HepG2 (cell line): Measurements from ENCODE around the gene NEURL3. TPM values are rescaled to one million over a fixed set of nuclear protein-coding genes. Genes with fewer than 3 reads are reported as not detected.
A peak's percentile ranks its signal among the peaks of the same experiment; 100 is the strongest.

Experiments
- CCAR2 ChIP-seq: fragments of 200-400 bp; formaldehyde crosslinking; optimal IDR thresholded peaks from 2 replicates; pipeline ENCODE3; 2018; ENCODE audit warnings: low read depth, mild to moderate bottlenecking, low read length, moderate library complexity
- DMAP1 ChIP-seq: IDR thresholded peaks from 2 replicates; pipeline ENCODE4 v1.6.1; 2016
- FOXP1 ChIP-seq, 2 experiments: fragments of 450-650 bp in 1 of 2; IDR thresholded peaks; 2 replicates each; pipeline ENCODE4 v1.6.1; 2017 to 2018; ENCODE audit warnings: antibody characterized with exemption in 1 of 2
- MAZ ChIP-seq, 2 experiments: sonication (generic) in 1 of 2; formaldehyde crosslinking in 1 of 2; IDR thresholded peaks; 2 replicates each; pipeline versions ENCODE4 v1.5.0 to v1.6.1; 2012 to 2020; ENCODE audit warnings: low read depth in 2 of 2, mild to moderate bottlenecking in 2 of 2, borderline replicate concordance in 1 of 2, improper control_type of control experiment in 1 of 2, low read length in 1 of 2, missing genetic modification reagents in 1 of 2, moderate library complexity in 1 of 2
- PBX3 ChIP-seq: sonication (generic); formaldehyde crosslinking; IDR thresholded peaks from 2 replicates; pipeline ENCODE4 v1.8.1; 2023; ENCODE audit warnings: missing genetic modification reagents, inconsistent platforms, borderline replicate concordance
- ZFY ChIP-seq: sonication (generic); formaldehyde crosslinking; IDR thresholded peaks from 2 replicates; pipeline ENCODE4 v1.4.0; 2020; ENCODE audit warnings: missing genetic modification reagents
- ZNF281 ChIP-seq: sonication (generic); formaldehyde crosslinking; IDR thresholded peaks from 2 replicates; pipeline ENCODE4 v1.4.0; 2020; ENCODE audit warnings: missing genetic modification reagents, borderline replicate concordance
- polyA plus RNA-seq, 8 experiments: library from polyadenylated mRNA; depleted of rRNA in 3 of 8; stranded (reverse) in 7 of 8; unstranded in 1 of 8; fragments of >200 nt; fragmentation: Illumina TruSeq in 4 of 8; extraction: Trizol in 4 of 8; gene quantifications; 2 replicates each; pipeline versions ENCODE4 v1.2.1 to v1.2.3, GENCODE V29; 2011 to 2016; ENCODE audit warnings: low read depth in 4 of 8, missing spikeins in 1 of 8, mixed read lengths in 1 of 8; ENCODE audit not compliant: insufficient read depth in 1 of 8
- total RNA-seq, 5 experiments: library from RNA; depleted of rRNA; stranded (reverse); fragments of >200 nt; fragmentation: Illumina TruSeq; extraction: Trizol; gene quantifications; 2 replicates each; pipeline ENCODE4 v1.2.3, GENCODE V29; 2016; ENCODE audit warnings: low read depth in 1 of 5
- TF ChIP-seq, protein P1 (sequence below): sonication (generic); formaldehyde crosslinking; IDR thresholded peaks from 2 replicates; pipeline ENCODE4 v1.5.1; 2020; ENCODE audit warnings: mild to moderate bottlenecking, moderate library complexity, missing genetic modification reagents
- TF ChIP-seq, protein P2 (sequence below): sonication (generic); formaldehyde crosslinking; IDR thresholded peaks from 2 replicates; pipeline ENCODE4 v1.5.0; 2020; ENCODE audit warnings: mild to moderate bottlenecking, missing genetic modification reagents, borderline replicate concordance
- TF ChIP-seq, protein P3 (sequence below): sonication (generic); formaldehyde crosslinking; IDR thresholded peaks from 2 replicates; pipeline ENCODE4 v1.9.0; 2021; ENCODE audit warnings: missing genetic modification reagents, borderline replicate concordance
- TF ChIP-seq, protein P4 (sequence below): fragments of 450-650 bp; IDR thresholded peaks from 2 replicates; pipeline ENCODE4 v1.6.1; 2016

The NEURL3 gene
- total and polyA plus RNA-seq, 2 of the 13 experiments (the other 11 are each of a cell fraction or from before 2014, with no cell fraction given) = 0.16 to 1.2 TPM

DNA sequence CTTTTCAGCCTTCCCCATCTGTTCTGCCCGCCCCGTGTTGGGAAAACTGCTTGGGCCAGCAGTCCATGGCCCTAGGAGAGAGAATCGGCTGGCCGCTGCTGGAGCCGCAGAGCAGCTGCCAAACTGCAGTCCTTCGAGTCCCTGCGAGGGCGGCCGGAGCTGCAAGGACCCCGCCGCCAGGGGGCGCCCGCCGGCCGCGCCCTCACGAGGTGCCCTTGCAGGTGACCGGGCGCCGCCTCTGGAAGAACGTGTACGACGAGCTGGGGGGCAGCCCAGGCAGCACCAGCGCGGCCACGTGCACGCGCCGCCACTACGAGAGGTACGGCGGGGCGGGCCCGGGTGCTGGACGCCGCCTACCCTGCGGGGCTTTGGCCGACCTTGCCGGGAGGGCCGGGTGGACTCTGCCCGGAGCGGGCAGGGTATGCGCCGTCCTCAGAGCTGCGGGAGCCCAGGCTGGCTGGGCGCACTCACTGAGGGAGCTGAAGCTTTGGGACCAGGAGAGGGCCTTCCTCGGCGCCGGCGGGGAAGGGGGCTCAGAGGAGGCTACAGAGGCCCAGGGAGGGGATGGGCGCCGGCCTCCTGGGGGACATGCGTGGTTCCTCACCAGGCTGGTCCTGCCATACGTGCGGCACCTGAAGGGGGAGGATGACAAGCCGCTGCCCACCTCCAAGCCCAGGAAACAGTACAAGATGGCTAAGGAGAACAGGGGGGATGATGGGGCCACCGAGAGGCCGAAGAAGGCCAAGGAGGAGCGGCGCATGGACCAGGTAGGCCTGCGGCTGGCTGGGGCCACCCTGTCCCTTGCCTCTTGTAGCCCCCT is 45.0 kb upstream of the NEURL3 start (continued):
- TF ChIP-seq CCAR2 (no peak), FOXP1 (IDR thresholded peaks at IDR 0.05) (no peak), FOXP1 (CRISPR knock-in tag; IDR thresholded peaks at IDR 0.05) (peak; percentile 51), MAZ (IDR thresholded peaks at IDR 0.05; ENCODE audit: borderline replicate concordance, low read depth, low read length) (peak; percentile 74), MAZ (CRISPR knock-in tag; IDR thresholded peaks at IDR 0.05; ENCODE audit: low read depth) (peak; percentile 88), ZFY (CRISPR knock-in tag) (peak; percentile 90), PBX3 (CRISPR knock-in tag) (no peak), DMAP1 (CRISPR knock-in tag) (peak; percentile 91; the same call in 1 of the 2 replicates), ZNF281 (CRISPR knock-in tag) (peak; percentile 58; the same call in 1 of the 2 replicates)
- TF ChIP-seq, protein P1, sequence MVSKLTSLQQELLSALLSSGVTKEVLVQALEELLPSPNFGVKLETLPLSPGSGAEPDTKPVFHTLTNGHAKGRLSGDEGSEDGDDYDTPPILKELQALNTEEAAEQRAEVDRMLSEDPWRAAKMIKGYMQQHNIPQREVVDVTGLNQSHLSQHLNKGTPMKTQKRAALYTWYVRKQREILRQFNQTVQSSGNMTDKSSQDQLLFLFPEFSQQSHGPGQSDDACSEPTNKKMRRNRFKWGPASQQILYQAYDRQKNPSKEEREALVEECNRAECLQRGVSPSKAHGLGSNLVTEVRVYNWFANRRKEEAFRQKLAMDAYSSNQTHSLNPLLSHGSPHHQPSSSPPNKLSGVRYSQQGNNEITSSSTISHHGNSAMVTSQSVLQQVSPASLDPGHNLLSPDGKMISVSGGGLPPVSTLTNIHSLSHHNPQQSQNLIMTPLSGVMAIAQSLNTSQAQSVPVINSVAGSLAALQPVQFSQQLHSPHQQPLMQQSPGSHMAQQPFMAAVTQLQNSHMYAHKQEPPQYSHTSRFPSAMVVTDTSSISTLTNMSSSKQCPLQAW (CRISPR knock-in tag) = no peak; the same call in 1 of the 2 replicates
- TF ChIP-seq, protein P2, sequence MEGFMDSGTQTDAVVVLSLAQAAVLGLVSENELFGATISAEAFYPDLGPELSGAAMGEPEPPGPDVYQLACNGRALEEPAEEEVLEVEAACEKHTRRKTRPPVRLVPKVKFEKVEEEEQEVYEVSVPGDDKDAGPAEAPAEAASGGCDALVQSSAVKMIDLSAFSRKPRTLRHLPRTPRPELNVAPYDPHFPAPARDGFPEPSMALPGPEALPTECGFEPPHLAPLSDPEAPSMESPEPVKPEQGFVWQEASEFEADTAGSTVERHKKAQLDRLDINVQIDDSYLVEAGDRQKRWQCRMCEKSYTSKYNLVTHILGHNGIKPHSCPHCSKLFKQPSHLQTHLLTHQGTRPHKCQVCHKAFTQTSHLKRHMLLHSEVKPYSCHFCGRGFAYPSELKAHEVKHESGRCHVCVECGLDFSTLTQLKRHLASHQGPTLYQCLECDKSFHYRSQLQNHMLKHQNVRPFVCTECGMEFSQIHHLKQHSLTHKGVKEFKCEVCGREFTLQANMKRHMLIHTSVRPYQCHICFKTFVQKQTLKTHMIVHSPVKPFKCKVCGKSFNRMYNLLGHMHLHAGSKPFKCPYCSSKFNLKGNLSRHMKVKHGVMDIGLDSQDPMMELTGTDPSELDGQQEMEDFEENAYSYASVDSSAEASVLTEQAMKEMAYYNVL = no peak
- TF ChIP-seq, protein P3, sequence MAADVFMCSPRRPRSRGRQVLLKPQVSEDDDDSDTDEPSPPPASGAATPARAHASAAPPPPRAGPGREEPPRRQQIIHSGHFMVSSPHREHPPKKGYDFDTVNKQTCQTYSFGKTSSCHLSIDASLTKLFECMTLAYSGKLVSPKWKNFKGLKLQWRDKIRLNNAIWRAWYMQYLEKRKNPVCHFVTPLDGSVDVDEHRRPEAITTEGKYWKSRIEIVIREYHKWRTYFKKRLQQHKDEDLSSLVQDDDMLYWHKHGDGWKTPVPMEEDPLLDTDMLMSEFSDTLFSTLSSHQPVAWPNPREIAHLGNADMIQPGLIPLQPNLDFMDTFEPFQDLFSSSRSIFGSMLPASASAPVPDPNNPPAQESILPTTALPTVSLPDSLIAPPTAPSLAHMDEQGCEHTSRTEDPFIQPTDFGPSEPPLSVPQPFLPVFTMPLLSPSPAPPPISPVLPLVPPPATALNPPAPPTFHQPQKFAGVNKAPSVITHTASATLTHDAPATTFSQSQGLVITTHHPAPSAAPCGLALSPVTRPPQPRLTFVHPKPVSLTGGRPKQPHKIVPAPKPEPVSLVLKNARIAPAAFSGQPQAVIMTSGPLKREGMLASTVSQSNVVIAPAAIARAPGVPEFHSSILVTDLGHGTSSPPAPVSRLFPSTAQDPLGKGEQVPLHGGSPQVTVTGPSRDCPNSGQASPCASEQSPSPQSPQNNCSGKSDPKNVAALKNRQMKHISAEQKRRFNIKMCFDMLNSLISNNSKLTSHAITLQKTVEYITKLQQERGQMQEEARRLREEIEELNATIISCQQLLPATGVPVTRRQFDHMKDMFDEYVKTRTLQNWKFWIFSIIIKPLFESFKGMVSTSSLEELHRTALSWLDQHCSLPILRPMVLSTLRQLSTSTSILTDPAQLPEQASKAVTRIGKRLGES (CRISPR knock-in tag) = no peak
- TF ChIP-seq, protein P4, sequence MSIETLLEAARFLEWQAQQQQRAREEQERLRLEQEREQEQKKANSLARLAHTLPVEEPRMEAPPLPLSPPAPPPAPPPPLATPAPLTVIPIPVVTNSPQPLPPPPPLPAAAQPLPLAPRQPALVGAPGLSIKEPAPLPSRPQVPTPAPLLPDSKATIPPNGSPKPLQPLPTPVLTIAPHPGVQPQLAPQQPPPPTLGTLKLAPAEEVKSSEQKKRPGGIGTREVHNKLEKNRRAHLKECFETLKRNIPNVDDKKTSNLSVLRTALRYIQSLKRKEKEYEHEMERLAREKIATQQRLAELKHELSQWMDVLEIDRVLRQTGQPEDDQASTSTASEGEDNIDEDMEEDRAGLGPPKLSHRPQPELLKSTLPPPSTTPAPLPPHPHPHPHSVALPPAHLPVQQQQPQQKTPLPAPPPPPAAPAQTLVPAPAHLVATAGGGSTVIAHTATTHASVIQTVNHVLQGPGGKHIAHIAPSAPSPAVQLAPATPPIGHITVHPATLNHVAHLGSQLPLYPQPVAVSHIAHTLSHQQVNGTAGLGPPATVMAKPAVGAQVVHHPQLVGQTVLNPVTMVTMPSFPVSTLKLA = peak; percentile 81
